CD8-positive, alpha-beta memory T cell (primary cell): Measurements from ENCODE around the gene DEPDC4. TPM values are rescaled to one million over a fixed set of nuclear protein-coding genes. Genes with fewer than 3 reads are reported as not detected.

ENCODE experiments used
- CTCF ChIA-PET: fragments of 350-600 bp; sonication (Branson Sonifier 250); formaldehyde crosslinking; loops from one replicate; lab custom pipeline; 2021; ENCODE audit warnings: antibody characterized with exemption; lab: Charles Lee
- POLR2A ChIA-PET: fragments of 350-600 bp; sonication (Branson Sonifier 250); formaldehyde crosslinking; loops from one replicate; lab custom pipeline; 2021; ENCODE audit warnings: antibody characterized with exemption; lab: Charles Lee
- DNase-seq, 5 donors: peaks; one replicate each; pipeline versions ENCODE4 v3.0.0 to v3.0.0-alpha.2; 2020 to 2022; ENCODE audit warnings: mixed read lengths in 1 of 5
- H3K27ac ChIP-seq: one replicate; pipeline ENCODE4 v1.7.0; 2013; ENCODE audit warnings: low read depth, mild to moderate bottlenecking, low read length, moderate library complexity
- H3K27me3 ChIP-seq: 2 replicates; pipeline ENCODE4 v1.7.0; 2013; ENCODE audit warnings: low read length, mild to moderate bottlenecking; ENCODE audit not compliant: insufficient read depth, poor library complexity, severe bottlenecking
- H3K36me3 ChIP-seq: 2 replicates; pipeline ENCODE4 v1.7.0; 2013; ENCODE audit warnings: mild to moderate bottlenecking, low read length, moderate library complexity; ENCODE audit not compliant: insufficient read depth
- H3K4me1 ChIP-seq: 2 replicates; pipeline ENCODE4 v1.7.0; 2013; ENCODE audit warnings: mild to moderate bottlenecking, low read length, moderate library complexity; ENCODE audit not compliant: insufficient read depth
- H3K4me3 ChIP-seq: 2 replicates; pipeline ENCODE4 v1.7.0; 2013; ENCODE audit warnings: mild to moderate bottlenecking, low read length
- H3K9me3 ChIP-seq: 2 replicates; pipeline ENCODE4 v1.7.0; 2013; ENCODE audit warnings: mild to moderate bottlenecking, low read length
- H3K27ac Mint-ChIP-seq, 8 donors: one replicate each; pipeline ENCODE4 v1.8.0; 2020 to 2021; ENCODE audit warnings: mixed read lengths in 8 of 8, mild to moderate bottlenecking in 6 of 8, inconsistent platforms in 3 of 8, moderate library complexity in 3 of 8
- H3K27me3 Mint-ChIP-seq, 2 donors: one replicate each; pipeline ENCODE4 v1.8.0; 2020 to 2021; ENCODE audit warnings: mixed read lengths in 2 of 2, mild to moderate bottlenecking in 1 of 2, moderate library complexity in 1 of 2
- H3K36me3 Mint-ChIP-seq, 3 donors: one replicate each; pipeline ENCODE4 v1.8.0; 2020 to 2021; ENCODE audit warnings: mixed read lengths in 3 of 3, inconsistent platforms in 1 of 3, mild to moderate bottlenecking in 1 of 3
- H3K4me1 Mint-ChIP-seq, 3 donors: one replicate each; pipeline ENCODE4 v1.8.0; 2020 to 2021; ENCODE audit warnings: mixed read lengths in 3 of 3, inconsistent platforms in 1 of 3, mild to moderate bottlenecking in 1 of 3
- H3K4me3 Mint-ChIP-seq, 7 donors: one replicate each; pipeline ENCODE4 v1.8.0; 2020 to 2021; ENCODE audit warnings: mixed read lengths in 7 of 7, mild to moderate bottlenecking in 6 of 7, moderate library complexity in 4 of 7, inconsistent platforms in 2 of 7
- H3K9me3 Mint-ChIP-seq, 5 donors: one replicate each; pipeline ENCODE4 v1.8.0; 2020 to 2022; ENCODE audit warnings: mixed read lengths in 5 of 5, mild to moderate bottlenecking in 3 of 5, moderate library complexity in 2 of 5, inconsistent platforms in 1 of 5
- polyA plus RNA-seq: library from polyadenylated mRNA; unstranded; fragments of 300-500 nt; fragmentation: Illumina TruSeq; gene quantifications from one replicate; pipeline ENCODE4 v1.2.3, GENCODE V29; 2021
- total RNA-seq, 2 experiments: library from RNA; stranded (reverse); gene quantifications; one replicate each; pipeline ENCODE4 v1.2.3, GENCODE V29; 2021

Gene DEPDC4
- total and polyA plus RNA-seq, 3 experiments from 2014 or later = 1.2 to 1.4 TPM; not detected in 1

- ChIA-PET CTCF (no interaction called here), POLR2A (no interaction called here)
- H3K4me3 Mint-ChIP-seq = no peak overlapping the region
- peaks cover 0 to 5% (median 0%) of the 10 kb centered on the region in 3 donors for H3K4me1 Mint-ChIP-seq
- DNase-seq = no peak
- Histone ChIP-seq H3K4me1 (no peaks in the 10 kb centered on the region), H3K9me3 (no peaks in the 10 kb centered on the region), H3K27me3 (no peaks in the 10 kb centered on the region), H3K4me3 (no peak overlapping the region), H3K36me3 (no peaks in the 10 kb centered on the region), H3K27ac (no peak overlapping the region)
- no peaks in the 10 kb centered on the region for H3K9me3 Mint-ChIP-seq
- no peaks in the 10 kb centered on the region for H3K27me3 Mint-ChIP-seq
- no peak overlapping the region for H3K27ac Mint-ChIP-seq
- no peaks in the 10 kb centered on the region for H3K36me3 Mint-ChIP-seq
Observed at GRCh38 chr12:100258127-100258526, 8.8 kb downstream of the DEPDC4 start.

GRCh38 chr12:100254876-100255275 lies 12.0 kb downstream of the DEPDC4 start:
- H3K9me3 ChIP-seq = no peaks in the 10 kb centered on the region
- H3K36me3 ChIP-seq = no peaks in the 10 kb centered on the region
- Mint-ChIP-seq H3K4me1 (peaks cover 0 to 5% (median 0%) of the 10 kb centered on the region in 3 donors), H3K27me3 (no peaks in the 10 kb centered on the region), H3K4me3 (no peak overlapping the region), H3K27ac (no peak overlapping the region), H3K9me3 (no peaks in the 10 kb centered on the region), H3K36me3 (no peaks in the 10 kb centered on the region)
- DNase-seq = no peak
- H3K4me3 ChIP-seq = no peak overlapping the region
- H3K4me1 ChIP-seq = no peaks in the 10 kb centered on the region
- ChIA-PET CTCF (interaction anchor here (1.3 kb wide), 1 partner anchor 12 kb away, joined by 3 read pairs; the partner anchor contains the start of genes DEPDC4 and SCYL2), POLR2A (no interaction called here)
- H3K27ac ChIP-seq = no peak overlapping the region
- H3K27me3 ChIP-seq = no peaks in the 10 kb centered on the region

GRCh38 chr12:100253437-100253836 lies 13.4 kb downstream of the DEPDC4 start:
- Histone ChIP-seq H3K9me3 (no peaks in the 10 kb centered on the region), H3K36me3 (no peaks in the 10 kb centered on the region), H3K4me1 (no peaks in the 10 kb centered on the region), H3K27me3 (no peaks in the 10 kb centered on the region), H3K4me3 (no peak overlapping the region), H3K27ac (no peak overlapping the region)
- no peak overlapping the region for H3K27ac Mint-ChIP-seq
- DNase-seq = no peak
- H3K36me3 Mint-ChIP-seq = no peaks in the 10 kb centered on the region
- no peaks in the 10 kb centered on the region for H3K27me3 Mint-ChIP-seq
- ChIA-PET CTCF (no interaction called here), POLR2A (no interaction called here)
- peaks cover 0 to 5% (median 0%) of the 10 kb centered on the region in 3 donors for H3K4me1 Mint-ChIP-seq
- no peaks in the 10 kb centered on the region for H3K9me3 Mint-ChIP-seq
- H3K4me3 Mint-ChIP-seq = no peak overlapping the region

- POLR2A ChIA-PET = no interaction called here
- H3K27me3 Mint-ChIP-seq = no peaks in the 10 kb centered on the region
- Histone ChIP-seq H3K4me3 (no peak overlapping the region), H3K36me3 (no peaks in the 10 kb centered on the region), H3K27ac (no peak overlapping the region), H3K27me3 (no peaks in the 10 kb centered on the region), H3K9me3 (no peaks in the 10 kb centered on the region), H3K4me1 (no peaks in the 10 kb centered on the region)
- H3K36me3 Mint-ChIP-seq = no peaks in the 10 kb centered on the region
- H3K4me1 Mint-ChIP-seq = no peaks in the 10 kb centered on the region
- CTCF ChIA-PET = no interaction called here
- no peak overlapping the region for H3K27ac Mint-ChIP-seq
- no peak overlapping the region for H3K4me3 Mint-ChIP-seq
- DNase-seq = no peak
- H3K9me3 Mint-ChIP-seq = no peaks in the 10 kb centered on the region
Observed at GRCh38 chr12:100251917-100252316, 15.0 kb downstream of the DEPDC4 start.

- no peak for DNase-seq
- Mint-ChIP-seq H3K9me3 (no peaks in the 10 kb centered on the region), H3K27ac (no peak overlapping the region), H3K27me3 (no peaks in the 10 kb centered on the region), H3K36me3 (no peaks in the 10 kb centered on the region), H3K4me1 (no peaks in the 10 kb centered on the region), H3K4me3 (no peak overlapping the region)
- H3K4me3 ChIP-seq = no peak overlapping the region
- no peaks in the 10 kb centered on the region for H3K4me1 ChIP-seq
- ChIA-PET CTCF (no interaction called here), POLR2A (no interaction called here)
- H3K27me3 ChIP-seq = no peaks in the 10 kb centered on the region
- no peaks in the 10 kb centered on the region for H3K9me3 ChIP-seq
- no peaks in the 10 kb centered on the region for H3K36me3 ChIP-seq
- no peak overlapping the region for H3K27ac ChIP-seq
Observed at GRCh38 chr12:100249941-100250340, 16.9 kb downstream of the DEPDC4 start.

GRCh38 chr12:100248886-100249285 lies 18.0 kb downstream of the DEPDC4 start:
- Mint-ChIP-seq H3K27me3 (no peaks in the 10 kb centered on the region), H3K36me3 (no peaks in the 10 kb centered on the region), H3K27ac (no peak overlapping the region), H3K9me3 (no peaks in the 10 kb centered on the region), H3K4me1 (no peaks in the 10 kb centered on the region), H3K4me3 (no peak overlapping the region)
- Histone ChIP-seq H3K4me3 (no peak overlapping the region), H3K27ac (no peak overlapping the region), H3K36me3 (no peaks in the 10 kb centered on the region), H3K9me3 (no peaks in the 10 kb centered on the region), H3K4me1 (no peaks in the 10 kb centered on the region), H3K27me3 (no peaks in the 10 kb centered on the region)
- ChIA-PET CTCF (no interaction called here), POLR2A (no interaction called here)
- DNase-seq = no peak

GRCh38 chr12:100247765-100248164 lies 19.1 kb downstream of the DEPDC4 start:
- no peaks in the 10 kb centered on the region for H3K9me3 Mint-ChIP-seq
- H3K4me1 ChIP-seq = no peaks in the 10 kb centered on the region
- no peaks in the 10 kb centered on the region for H3K4me1 Mint-ChIP-seq
- no peaks in the 10 kb centered on the region for H3K9me3 ChIP-seq
- H3K4me3 ChIP-seq = no peak overlapping the region
- no peaks in the 10 kb centered on the region for H3K36me3 Mint-ChIP-seq
- no peak for DNase-seq
- H3K36me3 ChIP-seq = no peaks in the 10 kb centered on the region
- no peak overlapping the region for H3K27ac ChIP-seq
- POLR2A ChIA-PET = no interaction called here
- no peak overlapping the region for H3K4me3 Mint-ChIP-seq
- H3K27ac Mint-ChIP-seq = peak overlapping the region in 1 of 8 donors; percentile 32
- CTCF ChIA-PET = no interaction called here
- no peaks in the 10 kb centered on the region for H3K27me3 ChIP-seq
- no peaks in the 10 kb centered on the region for H3K27me3 Mint-ChIP-seq

- ChIA-PET CTCF (no interaction called here), POLR2A (no interaction called here)
- H3K9me3 Mint-ChIP-seq = no peaks in the 10 kb centered on the region
- H3K27ac ChIP-seq = no peak overlapping the region
- no peak overlapping the region for H3K27ac Mint-ChIP-seq
- H3K27me3 ChIP-seq = no peaks in the 10 kb centered on the region
- no peaks in the 10 kb centered on the region for H3K9me3 ChIP-seq
- H3K4me3 ChIP-seq = no peak overlapping the region
- H3K4me1 ChIP-seq = no peaks in the 10 kb centered on the region
- no peak for DNase-seq
- H3K27me3 Mint-ChIP-seq = no peaks in the 10 kb centered on the region
- H3K36me3 ChIP-seq = no peaks in the 10 kb centered on the region
- H3K4me3 Mint-ChIP-seq = no peak overlapping the region
- H3K36me3 Mint-ChIP-seq = no peaks in the 10 kb centered on the region
- H3K4me1 Mint-ChIP-seq = no peaks in the 10 kb centered on the region
Observed at GRCh38 chr12:100243137-100243536, 23.7 kb downstream of the DEPDC4 start.

GRCh38 chr12:100239589-100239988 lies 27.3 kb downstream of the DEPDC4 start:
- H3K9me3 Mint-ChIP-seq = no peaks in the 10 kb centered on the region
- H3K36me3 Mint-ChIP-seq = no peaks in the 10 kb centered on the region
- Histone ChIP-seq H3K36me3 (no peaks in the 10 kb centered on the region), H3K27me3 (no peaks in the 10 kb centered on the region), H3K27ac (no peak overlapping the region), H3K4me3 (no peak overlapping the region), H3K9me3 (no peaks in the 10 kb centered on the region), H3K4me1 (no peaks in the 10 kb centered on the region)
- H3K4me3 Mint-ChIP-seq = no peak overlapping the region
- H3K27me3 Mint-ChIP-seq = no peaks in the 10 kb centered on the region
- no peaks in the 10 kb centered on the region for H3K4me1 Mint-ChIP-seq
- POLR2A ChIA-PET = no interaction called here
- DNase-seq = no peak
- CTCF ChIA-PET = interaction anchor here (0.7 kb wide), 1 partner anchor 44 kb away, joined by 3 read pairs; no protein-coding TSS in a partner anchor
- no peak overlapping the region for H3K27ac Mint-ChIP-seq
